KMS-11 (cell line): Measurements from ENCODE around the gene KRT12.

Source experiments
- H2AFZ ChIP-seq: fragments of 200-600 bp; sonication (generic); 2 replicates; pipeline ENCODE4 v1.6.1; 2016; ENCODE audit warnings: antibody characterized with exemption, mixed run types, low read depth
- H3K27ac ChIP-seq: fragments of 200-600 bp; sonication (generic); 2 replicates; pipeline ENCODE4 v1.6.1; 2016; ENCODE audit warnings: mild to moderate bottlenecking, mixed run types
- H3K27me3 ChIP-seq: fragments of 200-600 bp; sonication (generic); 2 replicates; pipeline ENCODE4 v1.6.1; 2017; ENCODE audit warnings: mild to moderate bottlenecking, low read depth, mixed run types, moderate library complexity; ENCODE audit not compliant: insufficient read depth
- H3K36me3 ChIP-seq: fragments of 200-600 bp; sonication (generic); 2 replicates; pipeline ENCODE4 v1.6.1; 2017; ENCODE audit warnings: mild to moderate bottlenecking, mixed run types; ENCODE audit not compliant: insufficient read depth
- H3K4me1 ChIP-seq: fragments of 200-600 bp; sonication (generic); 2 replicates; pipeline ENCODE4 v1.6.1; 2016; ENCODE audit warnings: mild to moderate bottlenecking, low read depth, mixed run types; ENCODE audit not compliant: poor library complexity, severe bottlenecking
- H3K4me2 ChIP-seq: fragments of 200-600 bp; sonication (generic); 2 replicates; pipeline ENCODE4 v1.7.0; 2016; ENCODE audit warnings: mild to moderate bottlenecking, mixed run types
- H3K4me3 ChIP-seq: fragments of 200-600 bp; sonication (generic); IDR thresholded peaks from 2 replicates; pipeline ENCODE4 v1.6.1; 2017; ENCODE audit warnings: low read depth, low read length, mixed read lengths; ENCODE audit not compliant: insufficient read depth
- H3K79me2 ChIP-seq: fragments of 200-600 bp; sonication (generic); 2 replicates; pipeline ENCODE4 v1.6.1; 2016; ENCODE audit warnings: low read depth, mixed run types; ENCODE audit not compliant: insufficient read depth
- H3K9ac ChIP-seq: fragments of 200-600 bp; sonication (generic); 2 replicates; pipeline ENCODE4 v1.6.1; 2016; ENCODE audit warnings: mild to moderate bottlenecking, mixed run types
- H4K20me1 ChIP-seq: fragments of 200-600 bp; sonication (generic); 2 replicates; pipeline ENCODE4 v1.6.1; 2016; ENCODE audit warnings: mild to moderate bottlenecking, mixed run types; ENCODE audit not compliant: insufficient read depth
- TF ChIP-seq, protein P1 (sequence below): fragments of 200-600 bp; sonication (generic); conservative IDR thresholded peaks from 2 replicates; pipeline ENCODE4 v1.6.1; 2017; ENCODE audit warnings: low read depth, mild to moderate bottlenecking, antibody characterized with exemption, low read length, moderate library complexity, mixed read lengths

KRT12 gene

GRCh38 chr17:40866838-40867237 lies at the start of gene KRT12:
Gene KRT12 (minus strand): TSS chr17:40867223. CDS start chr17:40867186, 37 bp downstream.
- Histone ChIP-seq H3K4me3 (no peak within 1 kb of the TSS), H4K20me1 (no peaks in the 10 kb centered on the region), H3K27me3 (no peaks in the 10 kb centered on the region), H3K4me1 (no peaks in the 10 kb centered on the region), H3K4me2 (no peak within 1 kb of the TSS), H3K27ac (no peak within 1 kb of the TSS), H3K79me2 (no peaks in the 10 kb centered on the region), H2AFZ (no peak within 1 kb of the TSS), H3K36me3 (no peaks in the 10 kb centered on the region), H3K9ac (no peak within 1 kb of the TSS)
- TF ChIP-seq, protein P1, sequence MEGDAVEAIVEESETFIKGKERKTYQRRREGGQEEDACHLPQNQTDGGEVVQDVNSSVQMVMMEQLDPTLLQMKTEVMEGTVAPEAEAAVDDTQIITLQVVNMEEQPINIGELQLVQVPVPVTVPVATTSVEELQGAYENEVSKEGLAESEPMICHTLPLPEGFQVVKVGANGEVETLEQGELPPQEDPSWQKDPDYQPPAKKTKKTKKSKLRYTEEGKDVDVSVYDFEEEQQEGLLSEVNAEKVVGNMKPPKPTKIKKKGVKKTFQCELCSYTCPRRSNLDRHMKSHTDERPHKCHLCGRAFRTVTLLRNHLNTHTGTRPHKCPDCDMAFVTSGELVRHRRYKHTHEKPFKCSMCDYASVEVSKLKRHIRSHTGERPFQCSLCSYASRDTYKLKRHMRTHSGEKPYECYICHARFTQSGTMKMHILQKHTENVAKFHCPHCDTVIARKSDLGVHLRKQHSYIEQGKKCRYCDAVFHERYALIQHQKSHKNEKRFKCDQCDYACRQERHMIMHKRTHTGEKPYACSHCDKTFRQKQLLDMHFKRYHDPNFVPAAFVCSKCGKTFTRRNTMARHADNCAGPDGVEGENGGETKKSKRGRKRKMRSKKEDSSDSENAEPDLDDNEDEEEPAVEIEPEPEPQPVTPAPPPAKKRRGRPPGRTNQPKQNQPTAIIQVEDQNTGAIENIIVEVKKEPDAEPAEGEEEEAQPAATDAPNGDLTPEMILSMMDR: no peak

DNA sequence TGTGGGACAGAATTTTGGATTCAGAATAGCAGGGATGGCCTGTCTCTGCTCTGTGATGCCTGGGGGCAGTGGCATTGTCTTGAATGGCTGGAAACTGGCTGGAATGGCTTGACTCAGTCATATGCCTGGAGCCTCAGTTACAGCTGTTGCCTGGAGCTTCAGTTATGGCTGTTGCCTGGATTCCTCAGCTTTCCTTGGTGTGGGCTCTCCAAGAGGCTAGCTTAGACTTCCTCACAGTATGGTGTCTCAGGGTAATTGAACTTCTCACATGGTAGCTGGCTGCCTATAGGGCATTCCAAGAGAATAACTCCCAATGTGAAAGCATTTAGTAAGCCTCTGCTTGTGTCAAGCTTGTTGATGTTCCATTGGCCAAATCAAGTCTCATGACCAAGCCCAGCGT lies 49.3 kb upstream of the KRT12 start:
- Histone ChIP-seq H3K36me3 (no peaks in the 10 kb centered on the region), H3K4me2 (no peak overlapping the region), H3K9ac (no peak overlapping the region), H3K27ac (no peak overlapping the region), H3K27me3 (no peaks in the 10 kb centered on the region), H3K4me3 (no peak overlapping the region), H3K79me2 (no peaks in the 10 kb centered on the region), H2AFZ (no peak overlapping the region), H3K4me1 (no peaks in the 10 kb centered on the region), H4K20me1 (no peaks in the 10 kb centered on the region)
- TF ChIP-seq, protein P1: no peak

GRCh38 chr17:40915721-40916256 lies 48.8 kb upstream of the KRT12 start:
- no peak overlapping the region for H3K4me2 ChIP-seq
- H3K79me2 ChIP-seq: no peaks in the 10 kb centered on the region
- TF ChIP-seq, protein P1: no peak
- no peak overlapping the region for H3K4me3 ChIP-seq
- no peaks in the 10 kb centered on the region for H3K27me3 ChIP-seq
- no peaks in the 10 kb centered on the region for H3K36me3 ChIP-seq
- no peak overlapping the region for H2AFZ ChIP-seq
- no peaks in the 10 kb centered on the region for H3K4me1 ChIP-seq
- no peaks in the 10 kb centered on the region for H4K20me1 ChIP-seq
- H3K27ac ChIP-seq: no peak overlapping the region
- H3K9ac ChIP-seq: no peak overlapping the region

DNA sequence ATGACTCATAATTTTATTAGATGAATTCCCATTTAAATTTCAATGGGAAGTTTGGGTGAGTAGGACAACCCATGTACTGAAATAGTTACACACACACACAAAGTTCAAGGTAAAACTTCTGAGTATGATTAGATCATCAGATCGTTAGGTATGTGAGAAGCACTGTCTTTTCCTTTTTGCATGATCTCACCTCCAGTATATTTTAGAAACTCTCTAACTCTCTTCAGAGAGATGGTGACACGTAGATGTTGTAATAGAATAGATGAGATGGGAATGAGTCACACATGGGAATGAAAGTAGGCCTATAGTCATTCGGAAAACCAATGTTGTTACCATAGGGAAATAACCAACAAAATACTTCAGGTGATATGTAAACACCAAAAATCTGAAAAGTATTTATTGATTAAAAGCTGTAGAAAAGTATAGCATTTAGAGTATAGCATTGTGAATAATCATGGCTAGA lies 48.2 kb upstream of the KRT12 start:
- Histone ChIP-seq H3K27me3 (no peaks in the 10 kb centered on the region), H3K4me1 (no peaks in the 10 kb centered on the region), H2AFZ (no peak overlapping the region), H3K79me2 (no peaks in the 10 kb centered on the region), H3K4me3 (no peak overlapping the region), H3K9ac (no peak overlapping the region), H4K20me1 (no peaks in the 10 kb centered on the region), H3K36me3 (no peaks in the 10 kb centered on the region), H3K27ac (no peak overlapping the region), H3K4me2 (no peak overlapping the region)
- TF ChIP-seq, protein P1: no peak
